Suprapubic skin (tissue), 4 donors: ENCODE data around the gene GPX5. TPM values are rescaled to one million over a fixed set of nuclear protein-coding genes. Genes with fewer than 3 reads are reported as not detected.

Source experiments
- DNase-seq, 2 donors: peaks; one replicate each; pipeline ENCODE4 v3.0.0-alpha.2; 2019; ENCODE audit warnings: low spot score in 2 of 2
- H3K27ac ChIP-seq: fragments of 200-600 bp; sonication (generic); one replicate; pipeline ENCODE4 v1.5.1; 2019
- H3K27me3 ChIP-seq: fragments of 200-600 bp; sonication (generic); one replicate; pipeline ENCODE4 v1.5.1; 2019
- H3K36me3 ChIP-seq: fragments of 200-600 bp; sonication (generic); one replicate; pipeline ENCODE4 v1.5.1; 2019
- H3K4me1 ChIP-seq: fragments of 200-600 bp; sonication (generic); one replicate; pipeline ENCODE4 v1.5.1; 2019
- H3K4me3 ChIP-seq: fragments of 200-600 bp; sonication (generic); one replicate; pipeline ENCODE4 v1.5.1; 2019; ENCODE audit warnings: mild to moderate bottlenecking
- H3K9me3 ChIP-seq: fragments of 200-600 bp; sonication (generic); one replicate; pipeline ENCODE4 v1.5.1; 2019
- CTCF ChIP-seq, 2 donors: fragments of 200-600 bp in 1 of 2; fragments of 450-650 bp in 1 of 2; sonication (generic) in 1 of 2; IDR thresholded peaks; one replicate each; pipeline ENCODE4 v1.5.1; 2016 to 2019; ENCODE audit warnings: antibody characterized with exemption in 2 of 2, mild to moderate bottlenecking in 1 of 2, moderate library complexity in 1 of 2
- EP300 ChIP-seq: sonication (generic); formaldehyde crosslinking; IDR thresholded peaks from one replicate; pipeline ENCODE4 v1.6.1; 2017; ENCODE audit warnings: antibody characterized with exemption
- POLR2A ChIP-seq, 2 donors: fragments of 450-650 bp; IDR thresholded peaks; one replicate each; pipeline ENCODE4 v1.6.1; 2017; ENCODE audit warnings: antibody characterized with exemption in 2 of 2, mild to moderate bottlenecking in 2 of 2, moderate library complexity in 2 of 2
- POLR2AphosphoS5 ChIP-seq, 3 donors: sonication (generic); formaldehyde crosslinking; IDR thresholded peaks; one replicate each; pipeline ENCODE4 v1.6.1; 2017; ENCODE audit warnings: antibody characterized with exemption in 3 of 3
- WGBS: methylation state at CpG from one replicate; pipeline ENCODE4 v1.1.5; 2018; 5-methylcytosine and 5-hydroxymethylcytosine counted together
- total RNA-seq, 4 donors: library from RNA; depleted of rRNA; stranded (reverse); fragments of >200 nt; gene quantifications; one replicate each; pipeline ENCODE4 v1.1.0, GENCODE V29; 2016

Gene GPX5
- total RNA-seq, 4 donors from 2014 or later: not detected

- no peaks in the 10 kb centered on the region for H3K4me1 ChIP-seq
- whole genome bisulfite sequencing: 58% methylated on average over 3 of the region's 3 CpGs
- no peak for DNase-seq
- no peak overlapping the region for H3K4me3 ChIP-seq
- H3K27me3 ChIP-seq: peaks cover 35% of the 10 kb centered on the region
- no peaks in the 10 kb centered on the region for H3K9me3 ChIP-seq
- TF ChIP-seq EP300: no peak
- TF ChIP-seq CTCF (IDR thresholded peaks at IDR 0.05): no peak
- no peak for TF ChIP-seq POLR2A (IDR thresholded peaks at IDR 0.05)
- no peak for TF ChIP-seq POLR2AphosphoS5 (IDR thresholded peaks at IDR 0.05)
- H3K27ac ChIP-seq: no peak overlapping the region
- H3K36me3 ChIP-seq: no peaks in the 10 kb centered on the region
Measured at GRCh38 chr6:28534306-28534705, 8.6 kb downstream of the GPX5 start.

- TF ChIP-seq POLR2A (IDR thresholded peaks at IDR 0.05) (no peak), POLR2AphosphoS5 (IDR thresholded peaks at IDR 0.05) (no peak)
- Histone ChIP-seq H3K9me3 (no peaks in the 10 kb centered on the region), H3K27ac (no peak overlapping the region), H3K27me3 (peaks cover 38% of the 10 kb centered on the region), H3K36me3 (no peaks in the 10 kb centered on the region), H3K4me1 (no peaks in the 10 kb centered on the region), H3K4me3 (no peak overlapping the region)
- WGBS: 35% methylated on average over 2 of the region's 2 CpGs
- DNase-seq: no peak
Measured at GRCh38 chr6:28534875-28535274, 9.2 kb downstream of the GPX5 start.

GRCh38 chr6:28537065-28537464 lies 11.4 kb downstream of the GPX5 start:
- Histone ChIP-seq H3K27me3 (peaks cover 34% of the 10 kb centered on the region), H3K4me3 (no peak overlapping the region)

GRCh38 chr6:28537509-28538140 lies 11.9 kb downstream of the GPX5 start:
- Histone ChIP-seq H3K4me3 (no peak overlapping the region), H3K9me3 (no peaks in the 10 kb centered on the region), H3K4me1 (no peaks in the 10 kb centered on the region), H3K27ac (no peak overlapping the region), H3K36me3 (no peaks in the 10 kb centered on the region), H3K27me3 (peaks cover 35% of the 10 kb centered on the region)
- 37% methylated on average over 22 of the region's 22 CpGs for WGBS
- no peak for TF ChIP-seq EP300
- no peak for TF ChIP-seq POLR2A (IDR thresholded peaks at IDR 0.05)
- TF ChIP-seq CTCF (IDR thresholded peaks at IDR 0.05): no peak
- no peak for TF ChIP-seq POLR2AphosphoS5 (IDR thresholded peaks at IDR 0.05)
- no peak for DNase-seq

More at GRCh38 chr6:28537065-28537464, 11.4 kb downstream of the GPX5 start:
- Histone ChIP-seq H3K4me1 (no peaks in the 10 kb centered on the region), H3K9me3 (no peaks in the 10 kb centered on the region), H3K36me3 (no peaks in the 10 kb centered on the region), H3K27ac (no peak overlapping the region)
- TF ChIP-seq EP300: no peak
- TF ChIP-seq CTCF (IDR thresholded peaks at IDR 0.05): no peak
- TF ChIP-seq POLR2A (IDR thresholded peaks at IDR 0.05): no peak
- no peak for TF ChIP-seq POLR2AphosphoS5 (IDR thresholded peaks at IDR 0.05)
- no peak for DNase-seq
- WGBS: 17% methylated on average over 18 of the region's 18 CpGs

- no peak overlapping the region for H3K4me3 ChIP-seq
- no peaks in the 10 kb centered on the region for H3K36me3 ChIP-seq
- H3K27me3 ChIP-seq: peaks cover 32% of the 10 kb centered on the region
- TF ChIP-seq EP300: no peak
- TF ChIP-seq POLR2AphosphoS5 (IDR thresholded peaks at IDR 0.05): no peak
- TF ChIP-seq CTCF (IDR thresholded peaks at IDR 0.05): no peak
- no peak for TF ChIP-seq POLR2A (IDR thresholded peaks at IDR 0.05)
- no peaks in the 10 kb centered on the region for H3K4me1 ChIP-seq
- WGBS: 57% methylated on average over 7 of the region's 7 CpGs
- no peak for DNase-seq
- no peak overlapping the region for H3K27ac ChIP-seq
- no peaks in the 10 kb centered on the region for H3K9me3 ChIP-seq
Measured at GRCh38 chr6:28541996-28542395, 16.3 kb downstream of the GPX5 start.
